HEK293T (cell line): ENCODE results near the gene FNDC3B.

Experiments used
- ELF4 ChIP-seq: fragments of 450-650 bp; IDR thresholded peaks from 2 replicates; pipeline ENCODE4 v1.6.1; 2017; ENCODE audit warnings: antibody characterized with exemption
- SUZ12 ChIP-seq: fragments of 450-650 bp; IDR thresholded peaks from 2 replicates; pipeline ENCODE4 v1.6.1; 2016; ENCODE audit warnings: mild to moderate bottlenecking
- TARDBP ChIP-seq: fragments of 450-650 bp; IDR thresholded peaks from 2 replicates; pipeline ENCODE4 v1.6.1; 2016

DNA sequence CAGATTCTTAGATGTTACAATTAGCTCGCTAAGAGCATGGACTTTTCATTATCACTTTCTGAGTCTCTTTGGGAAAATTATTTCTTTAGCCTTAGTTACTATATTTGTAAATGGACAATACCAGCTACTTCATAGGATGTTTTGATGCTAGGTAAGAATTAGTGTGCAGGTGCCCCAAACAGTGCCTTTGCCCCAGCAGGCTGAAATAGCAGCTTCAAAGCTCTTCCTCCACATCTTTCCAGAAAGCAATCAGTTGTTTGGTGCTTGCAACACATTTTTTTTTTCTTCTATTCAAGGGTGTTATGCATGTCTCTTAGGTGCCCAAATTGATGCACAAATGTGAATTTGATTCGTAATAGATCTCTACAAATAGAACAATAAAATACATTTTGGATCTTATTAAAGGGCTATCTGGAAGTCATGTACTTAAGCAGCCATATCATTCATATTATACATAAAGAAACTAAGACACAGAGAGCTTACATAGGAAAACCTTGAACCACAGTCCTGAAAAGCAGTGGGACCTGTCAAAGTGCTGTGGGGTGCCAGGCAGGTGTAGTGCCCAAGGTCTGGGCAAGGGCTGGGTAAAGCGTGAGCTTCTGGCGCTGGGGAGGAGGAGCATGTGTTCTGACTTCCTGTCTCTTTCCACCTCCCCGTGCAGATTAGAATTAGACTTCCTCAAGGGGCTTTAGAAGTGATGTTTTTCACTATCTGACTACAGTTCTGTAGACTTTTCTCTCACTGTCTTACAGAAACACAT, 62.9 kb downstream of the FNDC3B start:
- TF ChIP-seq TARDBP (no peak), ELF4 (no peak), SUZ12 (no peak)
